ENCODE data around the gene EFNB3.

Gene EFNB3

DNA sequence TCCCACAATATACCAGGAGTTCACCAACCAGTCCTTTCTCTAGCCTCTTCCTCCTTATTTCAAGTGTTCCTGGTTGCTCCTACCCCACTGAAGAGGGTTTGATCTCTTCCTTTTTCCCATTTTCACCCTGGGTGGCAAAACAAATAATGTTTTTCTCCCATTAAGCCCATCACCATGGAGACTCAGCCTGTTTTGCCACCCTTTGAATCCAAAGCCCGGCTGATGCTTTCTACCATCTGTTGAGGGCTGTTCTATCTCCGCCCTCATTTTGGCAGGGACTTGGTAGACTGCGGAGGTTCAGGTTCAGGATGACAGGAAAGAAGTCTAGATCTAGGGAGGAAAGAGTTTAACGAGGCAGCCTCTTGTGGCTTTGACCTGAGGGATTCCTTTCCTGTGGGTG, 15.1 kb downstream of the EFNB3 start:
- DNase-seq = no peak

DNA sequence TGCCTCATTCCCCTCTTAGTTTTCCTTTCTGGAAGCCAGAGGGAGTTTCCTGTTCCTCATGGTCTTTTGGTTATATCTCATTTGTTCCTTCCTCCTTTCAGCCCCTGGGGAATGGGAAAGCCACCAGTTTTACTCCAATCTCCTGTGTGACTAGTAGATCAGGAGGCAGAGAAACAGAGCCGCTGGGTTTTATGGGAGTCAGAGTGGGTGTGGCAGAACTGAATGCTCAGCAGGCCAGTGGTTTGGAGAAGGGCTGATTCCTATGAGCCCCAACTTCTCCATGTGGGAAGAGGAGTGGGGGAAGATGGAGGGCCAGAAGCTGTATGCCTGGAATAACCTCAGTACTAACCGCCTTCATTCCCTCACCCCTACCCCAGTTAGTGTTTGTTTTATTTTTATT, 16.6 kb downstream of the EFNB3 start:
- DNase-seq = no peak

DNA sequence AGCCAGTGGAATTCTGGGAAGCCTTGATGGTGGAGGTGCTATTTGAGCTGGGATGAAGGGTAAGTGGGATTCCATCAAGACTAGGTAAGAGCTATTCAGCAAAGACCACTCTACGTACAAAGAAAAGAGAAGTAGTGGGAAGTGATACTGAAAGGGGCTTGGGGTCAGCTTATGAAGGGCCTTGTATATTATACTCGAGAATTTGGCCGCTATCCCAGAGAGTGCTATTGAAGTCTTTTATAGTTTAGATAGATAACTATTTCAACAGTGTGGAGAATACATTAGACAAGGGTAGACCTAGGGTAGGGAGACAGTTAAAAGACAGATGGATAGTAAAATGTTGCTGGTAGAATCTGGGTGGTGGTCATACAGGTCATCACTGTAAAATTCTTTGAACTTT, 22.9 kb downstream of the EFNB3 start:
- no peak for DNase-seq

DNA sequence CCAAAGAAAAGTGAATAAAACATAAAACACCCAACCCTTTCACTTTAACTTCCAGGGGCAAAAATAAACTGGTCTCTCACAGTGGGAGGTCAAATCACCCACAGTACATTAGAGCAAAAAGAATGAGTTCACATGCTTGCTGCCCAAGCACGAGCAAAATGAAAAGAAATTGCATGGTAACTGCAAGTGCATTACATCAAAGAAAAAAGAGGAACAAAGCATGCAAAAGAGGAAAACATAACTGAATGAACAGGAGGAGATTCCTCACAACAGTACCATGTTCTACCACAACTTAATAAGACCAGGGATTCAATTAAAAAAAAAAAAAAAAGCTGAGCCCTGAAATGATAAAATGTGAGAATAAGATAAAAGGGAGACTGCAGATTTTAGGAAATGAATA, 24.8 kb downstream of the EFNB3 start:
- peak; percentile 3 to 18 for DNase-seq

DNA sequence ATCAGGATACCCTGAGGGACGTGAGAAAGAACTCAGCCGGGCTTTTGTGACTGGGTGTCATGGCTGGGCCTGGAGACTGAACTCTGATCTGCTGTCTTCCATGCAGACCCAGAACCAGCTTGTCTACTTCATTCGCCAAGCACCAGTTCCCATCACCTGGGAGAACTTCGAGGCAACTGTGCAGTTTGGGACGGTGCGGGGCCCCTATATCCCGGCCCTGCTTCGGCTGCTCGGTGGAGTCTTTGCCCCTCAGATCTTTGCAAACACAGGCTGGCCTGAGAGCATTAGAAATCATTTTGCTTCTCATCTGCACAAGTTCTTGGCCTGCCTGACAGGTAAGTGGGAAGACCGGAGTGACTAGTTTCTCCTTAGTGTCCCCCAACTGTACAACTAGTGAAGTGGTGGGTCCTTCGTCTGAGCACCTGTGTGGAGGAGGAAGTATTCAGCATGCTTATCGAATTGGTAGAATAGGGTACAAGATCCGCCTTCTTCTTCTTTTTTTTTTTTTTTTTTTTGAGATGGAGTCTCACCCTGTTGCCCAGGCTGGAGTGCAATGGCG, 28.1 kb downstream of the EFNB3 start:
- DNase-seq = no peak

DNA sequence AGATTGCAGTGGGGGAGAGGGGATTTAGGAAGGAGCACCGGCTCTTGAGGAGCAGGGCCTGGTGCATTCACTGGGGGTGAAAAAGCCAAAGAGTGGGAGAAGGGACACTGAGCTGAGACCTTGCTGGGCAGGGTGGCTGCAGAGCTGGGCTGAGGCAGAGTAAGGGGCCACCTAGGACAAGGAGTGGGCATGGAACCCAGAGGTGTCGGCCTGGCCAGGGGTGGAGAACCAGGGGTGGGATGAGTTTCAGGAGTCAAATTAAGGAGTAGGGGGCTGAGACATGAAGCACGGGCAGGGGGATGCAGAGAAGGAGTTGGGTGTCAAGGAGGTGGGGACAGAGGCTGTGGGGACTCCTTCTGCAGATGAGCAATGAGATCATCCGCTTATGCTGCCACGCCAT, 32.6 kb downstream of the EFNB3 start:
- no peak for DNase-seq

DNA sequence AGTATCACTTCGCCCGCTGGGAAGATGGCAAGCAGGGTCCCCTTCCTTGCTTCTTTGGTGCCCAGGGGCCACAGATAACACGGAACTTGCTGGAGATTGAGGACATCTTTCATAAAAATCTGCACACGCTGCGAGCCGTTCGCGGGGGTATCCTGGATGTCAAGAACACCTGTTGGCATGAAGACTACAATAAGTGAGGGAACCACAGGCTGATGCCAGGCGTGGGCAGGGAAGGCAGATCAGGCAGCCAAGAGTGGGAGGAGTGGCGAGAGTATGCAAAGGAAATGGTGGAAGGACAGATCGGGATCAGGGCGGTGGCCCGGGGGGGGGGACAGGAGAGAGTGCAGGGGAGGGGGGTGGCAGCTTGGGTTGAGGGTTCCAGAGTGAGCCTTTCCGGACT, 34.7 kb downstream of the EFNB3 start:
- DNase-seq = no peak

DNA sequence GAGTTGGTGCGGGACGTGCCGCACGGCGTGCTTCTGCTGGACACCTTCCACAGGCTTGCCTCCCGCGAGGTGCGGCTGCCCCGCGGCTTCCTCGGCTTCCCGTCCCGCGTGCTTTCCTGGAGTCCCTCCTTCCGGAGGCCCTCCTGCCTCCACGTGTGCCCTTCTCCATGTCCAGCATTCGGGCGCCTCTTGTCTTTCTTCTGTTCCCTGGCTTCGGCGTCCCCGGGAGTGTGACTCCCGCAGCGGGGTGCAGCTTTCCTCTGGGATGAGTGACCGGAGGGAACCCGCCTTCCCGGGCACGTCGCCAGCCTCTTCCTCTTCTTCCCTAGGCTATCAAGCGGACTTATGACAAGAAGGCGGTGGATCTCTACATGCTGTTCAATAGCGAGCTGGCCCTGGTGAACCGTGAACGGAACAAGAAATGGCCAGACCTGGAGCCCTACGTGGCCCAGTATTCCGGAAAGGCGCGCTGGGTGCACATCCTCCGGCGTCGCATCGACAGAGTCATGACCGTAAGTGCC, 35.5 kb downstream of the EFNB3 start:
- no peak for DNase-seq

DNA sequence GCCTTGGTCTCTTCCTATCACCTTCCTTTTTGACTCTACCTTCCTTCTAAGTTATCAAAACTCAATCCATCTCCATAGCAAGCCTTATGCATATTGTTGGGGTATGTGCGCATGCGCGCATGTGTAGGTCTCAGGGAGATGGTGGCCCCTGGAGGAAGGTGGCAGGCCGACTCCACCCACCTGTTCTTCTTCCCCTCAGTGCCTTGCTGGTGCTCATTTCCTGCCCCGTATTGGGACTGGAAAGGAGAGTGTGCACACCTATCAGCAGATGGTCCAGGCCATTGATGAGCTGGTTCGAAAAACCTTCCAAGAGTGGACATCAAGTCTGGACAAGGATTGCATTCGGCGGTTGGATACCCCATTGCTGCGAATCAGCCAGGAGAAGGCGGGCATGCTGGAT, 37.7 kb downstream of the EFNB3 start:
- DNase-seq = no peak

DNA sequence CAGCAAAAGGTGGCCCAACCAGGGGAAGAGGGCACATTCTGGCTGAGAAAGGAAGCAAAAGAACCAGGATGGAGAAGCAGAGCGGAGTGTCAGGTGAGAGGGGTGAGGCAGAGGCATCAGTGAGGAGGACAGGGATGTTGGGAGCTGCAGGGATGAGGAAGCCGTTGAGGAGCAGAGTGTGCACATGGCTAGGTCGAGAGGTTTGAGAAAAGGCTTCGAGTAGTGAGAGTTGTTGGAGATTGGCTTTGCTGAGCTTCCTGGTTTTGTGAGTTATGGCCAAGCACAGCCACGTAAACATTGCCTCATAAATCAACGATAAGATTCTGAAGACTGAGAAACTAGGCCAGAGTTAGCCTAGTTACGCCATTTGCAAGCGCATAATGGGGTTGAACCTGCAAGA, 39.4 kb downstream of the EFNB3 start:
- no peak for DNase-seq

DNA sequence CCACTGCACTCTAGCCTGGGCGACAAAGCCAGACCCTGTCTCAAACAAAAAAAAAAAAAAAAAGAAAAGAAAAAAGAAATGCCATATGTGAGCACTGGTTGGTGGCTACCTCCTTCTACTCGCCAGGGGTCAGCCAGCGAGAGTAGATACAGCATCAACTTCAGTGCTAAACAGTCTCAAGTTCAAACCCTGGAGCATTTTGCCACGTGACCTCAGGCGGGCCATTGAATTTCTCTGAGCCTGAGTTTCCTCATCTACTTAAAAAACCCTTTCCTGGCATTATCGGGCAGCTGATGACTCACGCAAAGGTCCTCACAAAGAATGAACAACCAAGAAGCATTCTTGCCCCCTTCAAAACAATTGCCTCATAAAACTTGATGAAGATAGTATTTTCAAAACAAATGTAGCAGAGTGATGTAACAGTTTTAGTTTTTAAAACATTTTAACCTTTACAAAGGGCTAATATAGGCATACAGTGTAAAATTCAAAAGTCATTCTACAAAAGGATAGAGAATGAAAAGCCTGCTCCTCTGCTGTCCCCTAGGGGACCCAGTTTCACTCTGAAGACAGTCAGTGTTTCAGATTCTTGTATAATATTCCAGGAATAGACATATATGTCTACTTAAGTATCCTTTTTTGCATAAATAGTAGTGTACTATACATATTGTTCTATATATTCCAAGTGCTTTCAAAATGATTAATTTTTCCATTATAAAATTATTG, 40.9 kb downstream of the EFNB3 start:
- DNase-seq = peak; percentile 41 to 45

DNA sequence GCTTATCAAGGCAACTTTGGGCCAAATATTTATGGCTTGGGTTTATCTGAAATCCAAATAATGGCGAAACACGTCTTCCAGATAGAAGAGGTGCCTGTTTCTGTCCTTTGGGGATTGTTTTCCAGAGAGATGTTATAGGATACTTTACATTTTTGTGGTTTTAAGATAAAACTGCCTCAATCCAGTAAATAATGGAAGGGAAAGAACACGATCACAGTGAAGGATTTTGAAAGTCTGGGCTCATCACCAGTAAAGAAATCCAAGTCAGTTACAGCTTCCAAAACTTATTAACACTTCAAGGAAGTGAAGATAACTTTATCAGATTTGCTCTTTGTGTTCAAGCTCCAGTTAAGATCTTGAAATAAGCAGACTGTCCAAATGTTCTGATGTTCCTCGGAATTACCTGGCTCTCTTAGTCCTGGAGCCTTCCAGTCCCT, 42.7 kb downstream of the EFNB3 start:
- no peak for DNase-seq

DNA sequence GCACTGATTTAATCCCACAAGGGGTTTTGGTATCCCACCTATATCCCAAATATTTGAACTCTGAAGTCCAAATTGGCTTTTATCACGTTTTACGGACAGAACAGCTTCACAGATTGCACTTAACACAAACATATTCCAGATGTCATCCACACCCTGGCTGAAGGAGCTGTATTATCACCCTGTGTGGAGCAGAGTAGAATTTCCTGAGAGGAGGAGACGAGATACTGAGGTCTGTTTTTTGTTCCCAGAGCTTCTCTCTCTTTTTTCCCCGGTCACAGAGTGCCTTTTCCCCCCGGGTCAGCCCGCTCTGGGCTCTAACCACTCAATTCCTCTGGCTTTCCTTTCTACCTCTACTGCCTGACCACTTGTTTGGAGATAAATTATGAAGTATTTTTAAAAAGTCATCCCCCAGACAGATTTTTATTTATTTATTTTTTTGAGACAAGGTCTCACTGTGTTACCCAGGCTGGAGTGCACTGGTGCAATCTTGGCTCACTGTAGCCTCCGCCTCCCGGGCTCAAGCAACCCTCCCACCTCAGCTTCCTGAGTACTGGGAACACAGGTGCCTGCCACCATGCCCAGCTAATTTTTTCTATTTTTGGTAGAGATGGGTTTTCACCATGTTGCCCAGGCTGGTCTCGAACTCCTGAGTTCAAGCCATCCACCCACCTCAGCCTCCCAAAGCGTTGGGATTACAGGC, 43.2 kb downstream of the EFNB3 start:
- DNase-seq = no peak

DNA sequence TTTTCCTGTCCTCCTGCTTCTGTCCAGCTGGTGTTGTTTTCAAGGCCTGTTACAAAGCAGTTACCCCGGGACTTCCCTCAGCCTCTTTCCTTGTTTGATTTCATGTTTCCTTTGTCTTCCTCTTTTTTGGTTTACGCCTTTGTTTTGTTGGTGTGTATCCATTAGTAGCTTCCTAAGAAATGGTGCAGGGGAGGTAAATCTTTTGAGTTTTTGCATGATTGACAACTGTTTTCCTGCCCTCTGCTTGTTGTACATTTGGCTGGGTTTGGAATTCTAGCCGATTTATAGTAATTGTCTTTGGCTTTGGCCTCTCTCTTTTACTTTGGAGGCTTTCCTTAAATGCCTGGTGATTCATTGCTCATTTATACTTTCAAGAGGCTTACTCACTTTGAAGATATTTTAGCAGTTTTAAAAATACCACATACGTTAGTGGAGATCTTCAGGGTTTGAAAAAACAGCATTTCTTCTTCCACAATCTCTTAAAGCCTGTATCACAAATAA, 45.4 kb downstream of the EFNB3 start:
- no peak for DNase-seq

DNA sequence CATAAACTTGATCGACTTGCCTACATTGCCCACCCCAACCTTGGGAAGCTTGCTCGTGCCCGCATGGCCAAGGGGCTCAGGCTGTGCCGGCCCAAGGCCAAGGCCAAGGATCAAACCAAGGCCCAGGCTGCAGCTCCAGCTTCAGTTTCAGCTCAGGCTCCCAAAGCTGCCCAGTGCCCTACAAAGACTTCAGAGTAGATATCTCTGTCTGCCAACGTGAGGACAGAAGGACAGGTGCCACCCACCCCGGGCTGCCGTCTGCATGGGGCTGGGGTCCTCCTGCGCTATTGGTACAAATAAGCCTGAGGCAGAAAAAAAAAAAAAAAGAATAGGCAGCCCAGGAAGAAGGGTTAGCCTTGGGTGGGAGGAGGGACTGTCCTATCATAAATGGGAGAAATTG, 49.7 kb downstream of the EFNB3 start:
- DNase-seq = no peak

DNA sequence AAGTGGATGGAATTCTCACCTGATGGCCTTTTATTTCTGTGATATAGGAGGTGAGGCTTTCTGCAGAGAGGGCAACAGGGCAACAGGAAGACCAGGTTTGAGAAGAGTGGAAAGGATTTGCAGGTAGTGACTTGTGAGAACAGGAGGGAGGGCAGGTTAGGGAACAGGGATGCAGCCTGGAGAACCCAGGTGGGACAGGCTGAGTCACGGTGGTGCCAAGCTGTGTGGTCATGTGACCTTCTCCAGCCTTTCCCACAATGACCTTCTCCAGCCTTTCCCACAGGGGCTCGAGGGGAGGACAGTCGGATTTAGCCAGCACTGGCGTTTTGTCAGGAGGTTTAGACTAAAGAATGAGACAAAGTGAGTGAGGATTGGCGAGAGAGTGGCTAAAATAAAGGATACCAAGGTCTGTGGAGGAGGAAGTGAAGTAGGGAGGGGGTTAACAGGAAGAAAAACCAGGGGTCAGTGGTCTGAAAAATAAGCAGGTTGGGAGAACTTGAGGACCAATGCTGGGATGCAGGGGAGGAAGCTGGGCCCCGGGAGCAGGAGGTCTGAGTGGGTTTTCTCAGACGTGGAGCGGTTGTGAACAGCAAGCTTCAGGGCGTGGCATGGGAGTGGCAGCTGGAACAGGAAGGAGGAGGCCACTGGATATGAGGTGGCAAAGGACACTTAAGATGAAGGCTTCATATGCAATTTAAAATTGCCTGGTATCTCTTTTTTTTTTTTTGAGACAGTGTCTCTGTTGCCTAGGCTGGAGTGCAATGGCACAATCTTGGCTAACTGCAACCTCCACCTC, 50.3 kb downstream of the EFNB3 start:
- no peak for DNase-seq

DNA sequence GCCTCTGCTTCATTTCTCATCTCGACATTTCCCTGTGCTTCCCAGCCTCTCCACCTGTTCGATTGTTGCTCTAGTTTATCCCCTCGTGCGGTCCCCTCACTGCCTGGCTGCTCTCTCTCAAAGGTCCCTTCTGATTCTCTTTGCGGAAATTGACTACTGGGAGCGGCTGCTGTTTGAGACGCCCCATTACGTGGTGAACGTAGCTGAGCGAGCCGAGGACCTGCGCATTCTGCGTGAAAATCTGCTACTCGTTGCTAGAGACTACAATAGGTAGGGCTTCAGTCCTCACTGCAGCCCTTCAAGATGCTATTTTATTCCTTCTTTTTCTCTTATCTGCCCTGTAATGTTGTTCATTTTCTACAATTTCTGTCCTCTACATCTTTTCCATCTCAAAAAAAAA, 52.0 kb downstream of the EFNB3 start:
- no peak for DNase-seq
